H54 (cell line): ENCODE data around the gene UBN1.

Experiments used
- DNase-seq: peaks from one replicate; pipeline ENCODE4 v3.0.0; 2011; ENCODE audit warnings: low spot score, mixed read lengths; ENCODE audit not compliant: insufficient read length
- FAIRE-seq: peaks from 3 replicates; lab custom pipeline; 2011; peaks lifted over from hg19 to GRCh38; lab: Jason Lieb, UNC
- POLR2A ChIP-seq: IDR thresholded peaks from 2 replicates; pipeline ENCODE4 v1.6.1; 2011; ENCODE audit warnings: low read depth, mild to moderate bottlenecking, low read length

The UBN1 gene

GRCh38 chr16:4803898-4804762 lies 43.2 kb upstream of the UBN1 start:
- TF ChIP-seq POLR2A: no peak
- FAIRE-seq (no peak), DNase-seq (no peak)

DNA sequence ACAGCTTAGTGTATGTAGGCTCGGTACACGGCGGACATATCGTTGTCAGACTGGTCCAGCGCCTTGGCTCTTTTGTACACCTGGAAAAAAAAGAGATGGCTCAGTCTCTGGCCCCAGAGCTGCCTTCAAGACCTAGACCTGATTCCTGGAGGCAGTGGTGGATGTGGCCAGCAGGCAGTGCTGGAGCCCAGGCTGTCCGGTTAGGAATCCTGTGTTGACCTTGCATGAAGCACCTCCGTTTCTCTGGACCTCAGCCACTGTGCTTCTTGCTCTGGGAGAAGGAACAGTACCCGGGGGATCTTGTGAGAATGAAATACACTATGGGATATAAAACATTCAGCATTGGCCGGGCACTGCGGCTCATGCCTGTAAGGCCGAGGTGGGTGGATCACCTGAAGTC lies 42.0 kb upstream of the UBN1 start:
- FAIRE-seq: no peak
- no peak for TF ChIP-seq POLR2A
- DNase-seq: no peak

DNA sequence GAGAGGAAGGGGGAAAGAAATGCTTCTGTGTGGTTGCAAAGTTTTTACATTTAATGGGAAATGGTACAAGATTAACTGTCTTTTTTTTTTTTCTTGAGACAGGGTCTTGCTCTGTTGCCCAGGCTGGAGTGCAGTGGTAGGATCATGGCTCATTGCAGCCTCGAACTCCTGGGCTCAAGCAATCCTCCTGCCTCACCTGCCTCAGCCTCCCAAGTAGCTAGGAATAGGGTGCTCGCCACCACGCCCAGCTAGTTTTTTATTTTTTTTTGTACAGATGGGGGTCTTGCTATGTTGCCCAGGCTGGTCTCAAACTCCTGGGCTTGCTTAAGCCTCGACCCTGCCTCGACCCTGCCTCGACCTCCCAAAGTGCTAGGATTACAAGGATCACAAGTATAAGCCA lies 41.0 kb upstream of the UBN1 start:
- FAIRE-seq (no peak), DNase-seq (no peak)
- no peak for TF ChIP-seq POLR2A

DNA sequence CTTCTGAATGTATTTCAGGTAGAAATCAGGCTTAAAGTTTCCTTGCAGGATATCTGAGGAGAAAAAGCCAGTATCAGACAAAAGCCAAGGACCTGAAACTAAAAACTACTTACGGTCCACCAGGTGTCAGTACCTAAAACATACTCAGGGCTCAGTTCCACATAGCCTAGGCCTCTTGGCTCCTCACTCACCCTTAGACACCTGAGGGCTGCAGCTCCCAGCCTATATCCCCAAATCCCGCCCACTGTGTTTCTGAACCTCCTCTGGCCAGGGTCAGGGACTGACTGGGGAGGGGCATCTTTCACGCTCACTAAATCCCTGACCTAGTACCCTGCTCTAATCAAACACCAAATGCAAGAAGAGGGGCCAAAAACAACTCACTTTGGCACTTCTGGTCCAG lies 36.0 kb upstream of the UBN1 start:
- DNase-seq: no peak
- no peak for FAIRE-seq
- TF ChIP-seq POLR2A: no peak

DNA sequence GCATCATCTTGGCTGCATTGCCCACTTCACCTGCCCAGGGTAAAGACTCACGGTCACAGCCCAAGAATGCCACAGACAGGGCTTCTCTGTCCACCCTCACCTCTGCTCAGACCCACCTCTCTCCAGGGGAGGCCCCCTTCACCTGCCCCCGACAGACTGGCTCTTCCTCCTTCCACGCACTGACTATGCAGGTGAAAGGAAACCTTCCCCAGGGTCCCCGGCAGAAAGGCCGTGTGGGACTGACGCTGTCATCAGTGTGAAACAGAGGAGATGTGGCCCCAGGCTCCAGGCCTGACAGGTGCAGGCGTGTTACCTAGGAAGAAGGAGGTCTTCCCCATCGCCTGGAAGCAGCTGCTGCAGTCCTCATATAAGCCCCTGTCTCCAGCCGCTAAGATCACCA lies 35.5 kb upstream of the UBN1 start:
- no peak for TF ChIP-seq POLR2A
- DNase-seq (no peak), FAIRE-seq (no peak)

GRCh38 chr16:4813251-4814003 lies 33.9 kb upstream of the UBN1 start:
- DNase-seq: no peak
- no peak for TF ChIP-seq POLR2A
- FAIRE-seq: no peak

DNA sequence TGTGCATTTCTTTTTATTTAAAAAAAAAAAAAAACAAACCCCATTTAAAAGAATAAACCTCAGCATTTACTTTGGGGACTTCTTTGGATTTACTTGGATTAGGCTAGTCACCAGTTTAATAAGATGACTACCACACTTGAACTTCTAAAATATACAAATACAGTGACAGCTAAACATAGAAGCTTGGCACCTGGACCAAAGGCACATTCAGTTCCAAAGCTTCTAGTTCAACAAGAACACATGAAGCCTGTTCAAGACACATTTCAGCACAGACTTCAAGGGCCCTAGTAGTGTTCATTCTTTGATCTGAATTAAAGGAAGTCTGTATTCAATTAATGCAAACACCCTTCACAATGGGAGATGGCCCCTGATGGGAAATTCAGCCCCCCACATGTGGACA lies 33.2 kb upstream of the UBN1 start:
- FAIRE-seq (no peak), DNase-seq (no peak)
- TF ChIP-seq POLR2A: no peak

GRCh38 chr16:4814542-4815173 lies 32.6 kb upstream of the UBN1 start:
- no peak for DNase-seq
- no peak for FAIRE-seq

DNA sequence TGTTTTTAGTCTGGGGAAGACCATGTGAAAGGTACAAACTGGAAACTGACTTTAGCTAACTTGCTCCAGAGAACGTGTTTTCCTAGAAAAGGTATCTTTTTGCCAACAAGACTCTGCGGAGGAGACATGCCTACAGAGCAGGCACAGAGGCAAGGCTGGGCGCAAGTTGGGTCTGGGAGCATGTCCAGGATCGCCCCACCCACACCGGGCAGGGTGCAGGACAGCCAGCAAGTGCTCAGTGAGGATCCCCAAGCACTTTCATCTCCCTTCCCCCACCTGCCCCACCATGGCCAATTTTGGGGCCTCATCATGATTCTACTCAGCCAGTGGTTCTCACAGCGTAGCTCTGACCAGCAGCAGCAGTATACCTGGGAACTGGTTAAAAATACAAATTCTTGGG lies 26.6 kb upstream of the UBN1 start:
- no peak for TF ChIP-seq POLR2A
- no peak for FAIRE-seq
- DNase-seq: no peak

More at GRCh38 chr16:4814542-4815173, 32.6 kb upstream of the UBN1 start:
- TF ChIP-seq POLR2A: no peak

DNA sequence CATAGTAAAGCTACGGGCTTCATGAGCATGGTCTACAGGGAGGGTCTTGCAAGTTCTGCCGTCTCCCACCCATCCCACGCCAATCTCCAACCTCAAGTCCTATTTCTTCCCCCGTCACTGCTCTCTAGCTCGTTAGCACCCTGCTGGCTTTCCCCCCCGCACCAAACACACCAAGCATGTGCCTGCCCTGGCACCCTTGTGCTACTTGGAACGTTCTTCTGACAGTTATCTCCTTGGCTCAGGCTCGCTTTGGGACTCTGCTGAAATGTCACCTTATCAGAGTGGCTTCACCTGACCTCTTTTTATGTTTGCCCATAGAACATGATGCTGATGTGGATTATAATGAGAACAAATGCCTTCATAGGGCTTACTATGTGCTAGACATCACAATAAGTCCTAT lies 22.1 kb upstream of the UBN1 start:
- no peak for FAIRE-seq
- no peak for TF ChIP-seq POLR2A
- no peak for DNase-seq

- FAIRE-seq: no peak
- no peak for TF ChIP-seq POLR2A
Measured at GRCh38 chr16:4826526-4826925, 20.8 kb upstream of the UBN1 start.

DNA sequence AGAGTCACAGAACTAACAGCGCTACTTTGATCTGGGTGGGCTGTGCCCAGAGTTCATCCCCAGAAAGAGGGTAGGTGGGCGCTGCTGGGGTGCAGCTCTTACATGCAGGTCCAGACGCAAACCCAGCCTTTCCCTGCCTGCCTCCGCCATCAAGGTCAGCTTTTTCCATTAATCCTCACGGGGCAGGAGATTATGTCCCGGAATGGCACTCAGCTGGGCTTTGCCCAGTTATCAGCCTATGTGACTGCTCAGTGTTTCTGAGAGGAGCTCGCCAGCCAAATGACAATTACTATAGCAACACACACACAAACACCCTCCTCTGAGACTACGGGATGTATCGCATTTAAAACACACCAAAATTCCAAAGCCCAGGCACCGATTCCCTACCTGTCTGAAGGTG lies 20.3 kb upstream of the UBN1 start:
- FAIRE-seq: no peak

More at GRCh38 chr16:4826526-4826925, 20.8 kb upstream of the UBN1 start:
- no peak for DNase-seq

DNA sequence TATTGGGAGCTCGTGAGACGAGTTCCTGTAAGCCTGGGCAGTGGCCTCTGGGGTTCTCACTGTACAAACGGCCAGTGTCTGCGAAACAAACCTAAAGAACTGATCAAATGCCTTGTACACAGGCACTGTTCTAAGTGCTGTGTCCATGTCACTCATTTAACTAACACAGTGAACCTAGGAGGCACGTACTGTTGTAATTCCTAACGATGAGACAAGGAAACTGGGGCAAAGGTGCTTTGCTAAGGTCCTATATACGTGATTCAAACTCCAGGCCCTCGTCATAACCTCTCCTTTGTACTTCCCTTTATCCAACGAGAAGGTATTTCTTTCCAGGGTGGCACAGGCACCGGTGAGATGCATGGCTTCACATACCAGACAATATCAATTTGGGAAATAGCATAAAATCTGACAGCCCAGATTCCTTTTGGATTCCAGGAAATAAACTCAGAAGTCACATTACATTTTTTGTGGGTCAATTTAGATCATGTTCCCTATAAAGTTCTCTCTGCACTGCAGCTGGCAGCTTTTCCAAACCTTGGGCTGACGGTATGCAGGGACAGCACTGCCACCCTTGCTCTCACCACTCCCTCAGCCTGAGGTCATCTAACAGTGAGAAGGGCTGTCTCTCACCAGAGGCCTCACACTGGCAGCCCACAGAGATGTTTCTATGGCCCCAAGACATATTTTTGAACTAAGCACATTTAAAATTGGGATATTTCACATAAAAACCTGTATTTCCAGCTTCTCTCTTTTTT lies 18.5 kb upstream of the UBN1 start:
- no peak for FAIRE-seq
- DNase-seq: no peak
- no peak for TF ChIP-seq POLR2A

More for the DNA sequence above, 20.3 kb upstream of the UBN1 start:
- TF ChIP-seq POLR2A: no peak
- no peak for DNase-seq
